Neural cell (in vitro differentiated cells): ENCODE measurements around the gene SPSB4. TPM values are rescaled to one million over a fixed set of nuclear protein-coding genes. Genes with fewer than 3 reads are reported as not detected.

Source experiments
- H2AFZ ChIP-seq: fragments of 200-600, 300-800 bp; sonication (generic), shearing (Covaris generic); 2 replicates; pipeline ENCODE4 v1.6.0; 2014; ENCODE audit warnings: low read depth, mild to moderate bottlenecking, antibody characterized with exemption, low read length, moderate library complexity
- H3F3A ChIP-seq: fragments of 200-600 bp; shearing (Covaris generic); 2 replicates; pipeline ENCODE4 v1.6.1; 2016; ENCODE audit warnings: mild to moderate bottlenecking, moderate library complexity, mixed read lengths, antibody characterized with exemption, low read length; ENCODE audit not compliant: insufficient read depth, poor library complexity, severe bottlenecking
- H3K27ac ChIP-seq: fragments of 200-600, 300-800 bp; sonication (generic), shearing (Covaris generic); 2 replicates; pipeline ENCODE4 v1.5.1; 2014; ENCODE audit warnings: mild to moderate bottlenecking, low read length, moderate library complexity
- H3K27me3 ChIP-seq: fragments of 300-800, 200-600 bp; sonication (generic), shearing (Covaris generic); 2 replicates; pipeline ENCODE4 v1.6.0; 2014; ENCODE audit warnings: mild to moderate bottlenecking, low read depth, low read length, moderate library complexity; ENCODE audit not compliant: insufficient read depth
- H3K36me3 ChIP-seq: fragments of 300-800, 200-600 bp; sonication (generic), shearing (Covaris generic); 2 replicates; pipeline ENCODE4 v1.5.1; 2014; ENCODE audit warnings: mild to moderate bottlenecking, antibody characterized with exemption, low read length, moderate library complexity; ENCODE audit not compliant: insufficient read depth
- H3K4me2 ChIP-seq: fragments of 300-800, 200-600 bp; sonication (generic), shearing (Covaris generic); 2 replicates; pipeline ENCODE4 v1.6.0; 2014; ENCODE audit warnings: mild to moderate bottlenecking, low read length
- H3K4me3 ChIP-seq: fragments of 300-800, 200-600 bp; sonication (generic), shearing (Covaris generic); 2 replicates; pipeline ENCODE4 v1.5.1; 2014; ENCODE audit warnings: mild to moderate bottlenecking, low read length, moderate library complexity
- H3K79me2 ChIP-seq: fragments of 200-600 bp; shearing (Covaris generic); replicated peaks from 2 replicates; pipeline ENCODE4 v1.6.0; 2014; ENCODE audit warnings: mild to moderate bottlenecking, low read length, moderate library complexity; ENCODE audit not compliant: insufficient read depth
- H3K9ac ChIP-seq: fragments of 300-800, 200-600 bp; sonication (generic), shearing (Covaris generic); 2 replicates; pipeline ENCODE4 v1.6.1; 2016; ENCODE audit warnings: mild to moderate bottlenecking, low read length, mixed read lengths
- H3K9me2 ChIP-seq: fragments of 200-600 bp; shearing (Covaris generic); 2 replicates; pipeline ENCODE4 v1.6.1; 2016; ENCODE audit warnings: mild to moderate bottlenecking, low read length, mixed read lengths; ENCODE audit not compliant: insufficient read depth
- H3K9me3 ChIP-seq: fragments of 200-600, 300-800 bp; sonication (generic), shearing (Covaris generic); 2 replicates; pipeline ENCODE4 v1.6.1; 2016; ENCODE audit warnings: mild to moderate bottlenecking, mixed run types, low read length, moderate library complexity, mixed read lengths
- H4K20me1 ChIP-seq: fragments of 200-600 bp; shearing (Covaris generic); 2 replicates; pipeline ENCODE4 v1.6.1; 2016; ENCODE audit warnings: mild to moderate bottlenecking, mixed run types; ENCODE audit not compliant: insufficient read depth
- CTCF ChIP-seq: fragments of 450-650 bp; IDR thresholded peaks from 2 replicates; pipeline ENCODE4 v1.5.1; 2014; ENCODE audit warnings: antibody characterized with exemption, mild to moderate bottlenecking, moderate library complexity; ENCODE audit not compliant: poor library complexity, severe bottlenecking
- EP300 ChIP-seq: fragments of 450-650 bp; conservative IDR thresholded peaks from 2 replicates; pipeline ENCODE4 v1.6.1; 2014; ENCODE audit warnings: antibody characterized with exemption, mild to moderate bottlenecking, moderate library complexity; ENCODE audit not compliant: poor library complexity, severe bottlenecking
- EZH2 ChIP-seq: fragments of 200-600, 300-800 bp; shearing (Covaris generic), sonication (generic); IDR thresholded peaks from 2 replicates; pipeline ENCODE4 v1.6.1; 2014; ENCODE audit warnings: antibody characterized with exemption, low read length, borderline replicate concordance, mild to moderate bottlenecking; ENCODE audit not compliant: insufficient read depth, poor library complexity, severe bottlenecking
- MXI1 ChIP-seq: fragments of 450-650 bp; conservative IDR thresholded peaks from 2 replicates; pipeline ENCODE4 v1.6.1; 2014; ENCODE audit warnings: antibody characterized with exemption, mild to moderate bottlenecking; ENCODE audit not compliant: poor library complexity, severe bottlenecking
- POLR2AphosphoS5 ChIP-seq: IDR thresholded peaks from 2 replicates; pipeline ENCODE4 v1.6.1; 2012
- RAD21 ChIP-seq: fragments of 450-650 bp; conservative IDR thresholded peaks from 2 replicates; pipeline ENCODE4 v1.6.1; 2014; ENCODE audit warnings: antibody characterized with exemption, mild to moderate bottlenecking, moderate library complexity
- REST ChIP-seq: IDR thresholded peaks from 2 replicates; pipeline ENCODE4 v1.6.1; 2012; ENCODE audit warnings: borderline replicate concordance
- SMC3 ChIP-seq: fragments of 450-650 bp; conservative IDR thresholded peaks from 2 replicates; pipeline ENCODE4 v1.6.1; 2014; ENCODE audit warnings: antibody characterized with exemption, mild to moderate bottlenecking, moderate library complexity; ENCODE audit not compliant: poor library complexity
- TAF1 ChIP-seq: IDR thresholded peaks from 2 replicates; pipeline ENCODE4 v1.6.1; 2012; ENCODE audit warnings: low read depth
- polyA plus RNA-seq: library from polyadenylated mRNA; depleted of rRNA; stranded (reverse); fragments of >200 nt; gene quantifications from 2 replicates; pipeline ENCODE4 v1.2.3, GENCODE V29; 2014

The SPSB4 gene
- polyA plus RNA-seq, 1 donor from 2014 or later: 6.1 TPM

- Histone ChIP-seq H3K27me3 (no peaks in the 10 kb centered on the region), H3F3A (no peaks in the 10 kb centered on the region), H3K9me2 (no peaks in the 10 kb centered on the region), H3K9ac (no peak overlapping the region), H3K4me3 (no peak overlapping the region), H3K9me3 (no peaks in the 10 kb centered on the region), H2AFZ (no peak overlapping the region), H3K4me2 (no peak overlapping the region), H4K20me1 (no peaks in the 10 kb centered on the region), H3K27ac (no peak overlapping the region), H3K36me3 (no peaks in the 10 kb centered on the region), H3K79me2 (no peaks in the 10 kb centered on the region)
- TF ChIP-seq POLR2AphosphoS5 (no peak), SMC3 (no peak), REST (no peak), RAD21 (no peak), EP300 (no peak)
These were observed 32.1 kb downstream of the SPSB4 start for GRCh38 chr3:141083226-141083625.

- no peaks in the 10 kb centered on the region for H4K20me1 ChIP-seq
- no peaks in the 10 kb centered on the region for H3K27me3 ChIP-seq
- TF ChIP-seq SMC3 (no peak), RAD21 (no peak), EP300 (no peak), CTCF (no peak), TAF1 (no peak), POLR2AphosphoS5 (no peak), EZH2 (no peak), MXI1 (no peak), REST (no peak)
- no peaks in the 10 kb centered on the region for H3K9me2 ChIP-seq
- no peak overlapping the region for H3K27ac ChIP-seq
- H3F3A ChIP-seq: no peaks in the 10 kb centered on the region
- no peak overlapping the region for H3K4me2 ChIP-seq
- no peak overlapping the region for H3K4me3 ChIP-seq
- no peak overlapping the region for H3K9ac ChIP-seq
- H3K79me2 ChIP-seq: no peaks in the 10 kb centered on the region
- H2AFZ ChIP-seq: no peak overlapping the region
- H3K36me3 ChIP-seq: no peaks in the 10 kb centered on the region
- H3K9me3 ChIP-seq: no peaks in the 10 kb centered on the region
These were observed 32.9 kb downstream of the SPSB4 start for GRCh38 chr3:141083836-141084649.
